Measurements from ENCODE around the gene DRD2.

Gene DRD2

GRCh38 chr11:113393501-113393985 lies 81.7 kb downstream of the DRD2 start:
- Histone ChIP-seq H3K27me3 (ENCODE audit: control insufficient read depth in 1 of 2, insufficient read depth in 2 of 2, low read length in 2 of 2) (peaks cover 2 to 6% of the 10 kb centered on the region in 2 donors), H3K4me1 (ENCODE audit: control insufficient read depth in 1 of 2, insufficient read depth in 2 of 2, low read length in 2 of 2) (no peaks in the 10 kb centered on the region), H3K36me3 (ENCODE audit: control insufficient read depth in 1 of 2, insufficient read depth in 2 of 2, low read length in 2 of 2) (no peaks in the 10 kb centered on the region), H3K9me3 (ENCODE audit: control insufficient read depth in 1 of 2, low read length in 2 of 2) (no peaks in the 10 kb centered on the region), H3K27ac (ENCODE audit: low read depth, low read length) (no peak overlapping the region), H3K9ac (ENCODE audit: low read depth in 1 of 2, low read length in 2 of 2) (no peak overlapping the region), H3K4me3 (ENCODE audit: low read depth in 1 of 2, low read length in 2 of 2) (no peak overlapping the region)

GRCh38 chr11:113392236-113392921 lies 82.8 kb downstream of the DRD2 start:
- Histone ChIP-seq H3K9me3 (ENCODE audit: control insufficient read depth in 1 of 2, low read length in 2 of 2) (no peaks in the 10 kb centered on the region), H3K4me1 (ENCODE audit: control insufficient read depth in 1 of 2, insufficient read depth in 2 of 2, low read length in 2 of 2) (peaks cover 0 to 5% of the 10 kb centered on the region in 2 donors), H3K4me3 (ENCODE audit: low read depth in 1 of 2, low read length in 2 of 2) (no peak overlapping the region), H3K27ac (ENCODE audit: low read depth, low read length) (no peak overlapping the region), H3K27me3 (ENCODE audit: control insufficient read depth in 1 of 2, insufficient read depth in 2 of 2, low read length in 2 of 2) (peaks cover 12 to 14% of the 10 kb centered on the region in 2 donors), H3K9ac (ENCODE audit: low read depth in 1 of 2, low read length in 2 of 2) (no peak overlapping the region), H3K36me3 (ENCODE audit: control insufficient read depth in 1 of 2, insufficient read depth in 2 of 2, low read length in 2 of 2) (no peaks in the 10 kb centered on the region)

GRCh38 chr11:113389272-113389671 lies 85.9 kb downstream of the DRD2 start:
- H3K9ac ChIP-seq (ENCODE audit: low read depth in 1 of 2, low read length in 2 of 2): no peak overlapping the region
- H3K9me3 ChIP-seq (ENCODE audit: control insufficient read depth in 1 of 2, low read length in 2 of 2): no peaks in the 10 kb centered on the region
- peaks cover 0 to 5% of the 10 kb centered on the region in 2 donors for H3K4me1 ChIP-seq (ENCODE audit: control insufficient read depth in 1 of 2, insufficient read depth in 2 of 2, low read length in 2 of 2)
- peaks cover 16 to 20% of the 10 kb centered on the region in 2 donors for H3K27me3 ChIP-seq (ENCODE audit: control insufficient read depth in 1 of 2, insufficient read depth in 2 of 2, low read length in 2 of 2)
- no peaks in the 10 kb centered on the region for H3K36me3 ChIP-seq (ENCODE audit: control insufficient read depth in 1 of 2, insufficient read depth in 2 of 2, low read length in 2 of 2)
- no peak overlapping the region for H3K4me3 ChIP-seq (ENCODE audit: low read depth in 1 of 2, low read length in 2 of 2)
- H3K27ac ChIP-seq (ENCODE audit: low read depth, low read length): no peak overlapping the region

- no peaks in the 10 kb centered on the region for H3K9me3 ChIP-seq (ENCODE audit: control insufficient read depth in 1 of 2, low read length in 2 of 2)
- peaks cover 16 to 20% of the 10 kb centered on the region in 2 donors for H3K27me3 ChIP-seq (ENCODE audit: control insufficient read depth in 1 of 2, insufficient read depth in 2 of 2, low read length in 2 of 2)
- no peak within 1 kb of the TSS for H3K27ac ChIP-seq (ENCODE audit: low read depth, low read length)
- H3K9ac ChIP-seq (ENCODE audit: low read depth in 1 of 2, low read length in 2 of 2): no peak within 1 kb of the TSS
- no peaks in the 10 kb centered on the region for H3K36me3 ChIP-seq (ENCODE audit: control insufficient read depth in 1 of 2, insufficient read depth in 2 of 2, low read length in 2 of 2)
- peaks cover 0 to 5% of the 10 kb centered on the region in 2 donors for H3K4me1 ChIP-seq (ENCODE audit: control insufficient read depth in 1 of 2, insufficient read depth in 2 of 2, low read length in 2 of 2)
- no peak within 1 kb of the TSS for H3K4me3 ChIP-seq (ENCODE audit: low read depth in 1 of 2, low read length in 2 of 2)
Measured at GRCh38 chr11:113387605-113388211, 87.5 kb downstream of the DRD2 start, which contains the start of gene ANKK1. ANKK1 (plus strand) TSS chr11:113387779; CDS start chr11:113387885, 106 bp downstream.

- Histone ChIP-seq H3K4me1 (ENCODE audit: control insufficient read depth in 1 of 2, insufficient read depth in 2 of 2, low read length in 2 of 2) (peaks cover 0 to 5% of the 10 kb centered on the region in 2 donors), H3K4me3 (ENCODE audit: low read depth in 1 of 2, low read length in 2 of 2) (no peak overlapping the region), H3K9ac (ENCODE audit: low read depth in 1 of 2, low read length in 2 of 2) (no peak overlapping the region), H3K27ac (ENCODE audit: low read depth, low read length) (no peak overlapping the region), H3K9me3 (ENCODE audit: control insufficient read depth in 1 of 2, low read length in 2 of 2) (no peaks in the 10 kb centered on the region), H3K27me3 (ENCODE audit: control insufficient read depth in 1 of 2, insufficient read depth in 2 of 2, low read length in 2 of 2) (peaks cover 16 to 20% of the 10 kb centered on the region in 2 donors), H3K36me3 (ENCODE audit: control insufficient read depth in 1 of 2, insufficient read depth in 2 of 2, low read length in 2 of 2) (no peaks in the 10 kb centered on the region)
Measured at GRCh38 chr11:113386866-113387265, 88.3 kb downstream of the DRD2 start.

GRCh38 chr11:113385749-113386148 lies 89.4 kb downstream of the DRD2 start:
- peaks cover 16 to 20% of the 10 kb centered on the region in 2 donors for H3K27me3 ChIP-seq (ENCODE audit: control insufficient read depth in 1 of 2, insufficient read depth in 2 of 2, low read length in 2 of 2)
- H3K27ac ChIP-seq (ENCODE audit: low read depth, low read length): no peak overlapping the region
- no peak overlapping the region for H3K4me3 ChIP-seq (ENCODE audit: low read depth in 1 of 2, low read length in 2 of 2)
- no peak overlapping the region for H3K9ac ChIP-seq (ENCODE audit: low read depth in 1 of 2, low read length in 2 of 2)
- no peaks in the 10 kb centered on the region for H3K36me3 ChIP-seq (ENCODE audit: control insufficient read depth in 1 of 2, insufficient read depth in 2 of 2, low read length in 2 of 2)
- H3K4me1 ChIP-seq (ENCODE audit: control insufficient read depth in 1 of 2, insufficient read depth in 2 of 2, low read length in 2 of 2): peaks cover 0 to 5% of the 10 kb centered on the region in 2 donors
- H3K9me3 ChIP-seq (ENCODE audit: control insufficient read depth in 1 of 2, low read length in 2 of 2): no peaks in the 10 kb centered on the region

GRCh38 chr11:113384551-113384950 lies 90.6 kb downstream of the DRD2 start:
- Histone ChIP-seq H3K36me3 (ENCODE audit: control insufficient read depth in 1 of 2, insufficient read depth in 2 of 2, low read length in 2 of 2) (no peaks in the 10 kb centered on the region), H3K4me3 (ENCODE audit: low read depth in 1 of 2, low read length in 2 of 2) (no peak overlapping the region), H3K9me3 (ENCODE audit: control insufficient read depth in 1 of 2, low read length in 2 of 2) (no peaks in the 10 kb centered on the region), H3K4me1 (ENCODE audit: control insufficient read depth in 1 of 2, insufficient read depth in 2 of 2, low read length in 2 of 2) (peaks cover 0 to 5% of the 10 kb centered on the region in 2 donors), H3K27me3 (ENCODE audit: control insufficient read depth in 1 of 2, insufficient read depth in 2 of 2, low read length in 2 of 2) (peaks cover 16 to 20% of the 10 kb centered on the region in 2 donors), H3K27ac (ENCODE audit: low read depth, low read length) (no peak overlapping the region), H3K9ac (ENCODE audit: low read depth in 1 of 2, low read length in 2 of 2) (no peak overlapping the region)

GRCh38 chr11:113382121-113382520 lies 93.1 kb downstream of the DRD2 start:
- H3K36me3 ChIP-seq (ENCODE audit: control insufficient read depth in 1 of 2, insufficient read depth in 2 of 2, low read length in 2 of 2): no peaks in the 10 kb centered on the region
- no peaks in the 10 kb centered on the region for H3K9me3 ChIP-seq (ENCODE audit: control insufficient read depth in 1 of 2, low read length in 2 of 2)
- no peak overlapping the region for H3K4me3 ChIP-seq (ENCODE audit: low read depth in 1 of 2, low read length in 2 of 2)
- no peak overlapping the region for H3K27ac ChIP-seq (ENCODE audit: low read depth, low read length)
- H3K9ac ChIP-seq (ENCODE audit: low read depth in 1 of 2, low read length in 2 of 2): no peak overlapping the region
- peaks cover 4% of the 10 kb centered on the region in 2 donors for H3K27me3 ChIP-seq (ENCODE audit: control insufficient read depth in 1 of 2, insufficient read depth in 2 of 2, low read length in 2 of 2)
- no peaks in the 10 kb centered on the region for H3K4me1 ChIP-seq (ENCODE audit: control insufficient read depth in 1 of 2, insufficient read depth in 2 of 2, low read length in 2 of 2)

- Histone ChIP-seq H3K36me3 (ENCODE audit: control insufficient read depth in 1 of 2, insufficient read depth in 2 of 2, low read length in 2 of 2) (no peaks in the 10 kb centered on the region), H3K9ac (ENCODE audit: low read depth in 1 of 2, low read length in 2 of 2) (no peak overlapping the region), H3K4me1 (ENCODE audit: control insufficient read depth in 1 of 2, insufficient read depth in 2 of 2, low read length in 2 of 2) (peaks cover 0 to 8% of the 10 kb centered on the region in 2 donors), H3K9me3 (ENCODE audit: control insufficient read depth in 1 of 2, low read length in 2 of 2) (no peaks in the 10 kb centered on the region), H3K27me3 (ENCODE audit: control insufficient read depth in 1 of 2, insufficient read depth in 2 of 2, low read length in 2 of 2) (no peaks in the 10 kb centered on the region), H3K27ac (ENCODE audit: low read depth, low read length) (no peak overlapping the region), H3K4me3 (ENCODE audit: low read depth in 1 of 2, low read length in 2 of 2) (no peak overlapping the region)
Measured at GRCh38 chr11:113378692-113379091, 96.5 kb downstream of the DRD2 start.

- peaks cover 0 to 12% of the 10 kb centered on the region in 2 donors for H3K4me1 ChIP-seq (ENCODE audit: control insufficient read depth in 1 of 2, insufficient read depth in 2 of 2, low read length in 2 of 2)
- H3K27me3 ChIP-seq (ENCODE audit: control insufficient read depth in 1 of 2, insufficient read depth in 2 of 2, low read length in 2 of 2): no peaks in the 10 kb centered on the region
- H3K36me3 ChIP-seq (ENCODE audit: control insufficient read depth in 1 of 2, insufficient read depth in 2 of 2, low read length in 2 of 2): no peaks in the 10 kb centered on the region
- H3K9me3 ChIP-seq (ENCODE audit: control insufficient read depth in 1 of 2, low read length in 2 of 2): no peaks in the 10 kb centered on the region
- no peak overlapping the region for H3K9ac ChIP-seq (ENCODE audit: low read depth in 1 of 2, low read length in 2 of 2)
- H3K27ac ChIP-seq (ENCODE audit: low read depth, low read length): no peak overlapping the region
- no peak overlapping the region for H3K4me3 ChIP-seq (ENCODE audit: low read depth in 1 of 2, low read length in 2 of 2)
Measured at GRCh38 chr11:113377681-113378412, 97.4 kb downstream of the DRD2 start.

All from duodenal mucosa (tissue), 2 donors.